Ovary (tissue), 9 donors: ENCODE results near the gene IER2. TPM values are rescaled to one million over a fixed set of nuclear protein-coding genes. Genes with fewer than 3 reads are reported as not detected.

Experiments
- DNase-seq, 5 donors: peaks; one replicate each; pipeline ENCODE4 v3.0.0-alpha.2; 2019 to 2020
- H3K27ac ChIP-seq, 2 donors: fragments of 200-600 bp; one replicate each; pipeline versions ENCODE4 v1.5.1 to v1.8.0; 2019 to 2022
- H3K27me3 ChIP-seq: fragments of 200-600 bp; one replicate; pipeline ENCODE4 v1.8.0; 2022
- H3K36me3 ChIP-seq: fragments of 200-600 bp; sonication (generic); one replicate; pipeline ENCODE4 v1.5.1; 2019
- H3K4me1 ChIP-seq: one replicate; pipeline ENCODE4 v1.8.1; 2013; ENCODE audit warnings: mild to moderate bottlenecking, moderate library complexity; ENCODE audit not compliant: insufficient read depth
- H3K4me3 ChIP-seq: fragments of 200-600 bp; sonication (generic); one replicate; pipeline ENCODE4 v1.5.1; 2017
- H3K9me3 ChIP-seq, 2 donors: fragments of 200-600 bp in 1 of 2; sonication (generic) in 1 of 2; one replicate each; pipeline versions ENCODE4 v1.5.1 to v1.8.1; 2013 to 2019; ENCODE audit warnings: mild to moderate bottlenecking in 1 of 2, moderate library complexity in 1 of 2
- EP300 ChIP-seq: sonication (generic); formaldehyde crosslinking; IDR thresholded peaks from one replicate; pipeline ENCODE4 v1.6.1; 2017; ENCODE audit warnings: antibody characterized with exemption
- POLR2A ChIP-seq: fragments of 450-650 bp; IDR thresholded peaks from one replicate; pipeline ENCODE4 v1.6.1; 2017; ENCODE audit warnings: antibody characterized with exemption, mild to moderate bottlenecking, moderate library complexity
- WGBS, 3 donors: extraction: QIAGEN DNeasy Blood & Tissue Kit in 1 of 3; methylation state at CpG; one replicate each; pipeline versions ENCODE4 v1.1.5 to v1.1.7; 2013 to 2017; 5-methylcytosine and 5-hydroxymethylcytosine counted together
- intact Hi-C, 4 donors: fragments of 100-400 bp; cut with DNase I; formaldehyde crosslinking; loops; one replicate each; pipeline versions ENCODE4 v1.11.0 to v1.15.1; 2022 to 2023
- polyA plus RNA-seq, 2 donors: library from polyadenylated mRNA; stranded (reverse); fragments of 200-250 nt in 1 of 2; fragments of 350-450 nt in 1 of 2; fragmentation: Illumina TruSeq in 1 of 2; extraction: RNeasy Lipid Tissue Mini Kit (QIAGEN cat#74804) in 1 of 2; gene quantifications; one replicate each; pipeline ENCODE4 v1.2.3, GENCODE V29; 2013 to 2014
- total RNA-seq, 7 donors: library from RNA; depleted of rRNA in 2 of 7; stranded (reverse); fragments of >200 nt in 2 of 7; fragmentation: NEBNext Ultra II Directional in 3 of 7; extraction: Animal tissue kit (Norgen Biotek cat#: 25700) in 3 of 7; gene quantifications; one replicate each; pipeline versions ENCODE4 v1.1.0 to v1.2.4, GENCODE V29; 2016 to 2023
- TF ChIP-seq, protein P1 (sequence below), 3 donors: fragments of 450-650 bp in 2 of 3; fragments of 200-600 bp in 1 of 3; IDR thresholded peaks; one replicate each; pipeline versions ENCODE4 v1.5.1 to v1.8.0; 2016 to 2022; ENCODE audit warnings: antibody characterized with exemption in 3 of 3, mild to moderate bottlenecking in 1 of 3
- donor health status: DM: no; HTN: no; CAD: no; lungs with moderate emphysema.
- donor health status: DM: no; HTN: no; CAD: no.
- donor health status: Bipolar disorder and iron deficiency.
- donor health status: DM: yes; HTN: yes; CAD: no.
- donor health status: DM: no; HTN: no; CAD: no.
- donor health status: DM: yes; HTN: yes; CAD: no.

IER2 gene
- total and polyA plus RNA-seq, 9 donors, result 47.4 to 301 (median 79.9) TPM

DNA sequence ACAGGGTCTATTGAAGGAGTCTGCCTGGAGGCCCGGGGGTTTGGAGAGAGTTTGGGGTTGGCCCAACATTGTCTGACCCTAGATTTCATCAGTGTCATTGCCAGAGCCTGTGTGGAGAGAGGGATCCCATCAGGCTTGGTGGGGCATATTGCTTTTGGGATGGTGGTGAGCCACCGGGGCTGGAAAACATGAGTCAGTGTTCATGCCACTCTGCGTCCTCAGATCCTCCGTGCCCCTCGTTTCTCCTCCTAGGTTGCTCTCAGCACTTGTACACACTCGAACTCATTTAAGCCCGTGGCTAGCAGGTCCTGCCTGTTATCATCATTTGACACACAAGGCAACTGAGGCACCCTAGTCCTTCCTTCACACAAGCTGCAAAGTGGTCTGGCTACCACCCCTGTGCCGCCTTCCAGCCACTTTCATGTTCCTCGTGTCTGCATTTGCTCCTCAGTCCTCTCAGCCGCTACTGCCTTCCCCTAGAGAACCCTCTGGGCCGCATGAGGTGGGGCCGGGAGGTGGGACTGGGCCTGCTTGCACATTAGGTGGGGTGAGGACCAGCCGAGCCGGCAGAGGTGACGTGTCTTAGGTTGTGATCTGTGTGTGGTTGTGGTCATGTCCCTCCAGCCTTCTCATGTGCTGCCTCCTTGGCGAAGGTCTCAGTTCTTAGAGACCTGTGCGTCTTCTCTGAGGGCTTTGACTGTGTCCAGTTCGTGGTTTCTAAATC is 28.5 kb upstream of the IER2 start:
- Histone ChIP-seq H3K4me3 (no peak overlapping the region), H3K4me1 (peaks cover 9% of the 10 kb centered on the region), H3K27ac (no peak overlapping the region), H3K36me3 (no peaks in the 10 kb centered on the region), H3K27me3 (no peaks in the 10 kb centered on the region), H3K9me3 (no peaks in the 10 kb centered on the region)
- intact Hi-C loops, result no loop called here
- 78 to 86% (median 83%) methylated on average over 18 of the region's 18 CpGs for WGBS, 3 donors
- no peak for DNase-seq
- no peak for TF ChIP-seq POLR2A
- TF ChIP-seq EP300, result no peak
- TF ChIP-seq, protein P1, sequence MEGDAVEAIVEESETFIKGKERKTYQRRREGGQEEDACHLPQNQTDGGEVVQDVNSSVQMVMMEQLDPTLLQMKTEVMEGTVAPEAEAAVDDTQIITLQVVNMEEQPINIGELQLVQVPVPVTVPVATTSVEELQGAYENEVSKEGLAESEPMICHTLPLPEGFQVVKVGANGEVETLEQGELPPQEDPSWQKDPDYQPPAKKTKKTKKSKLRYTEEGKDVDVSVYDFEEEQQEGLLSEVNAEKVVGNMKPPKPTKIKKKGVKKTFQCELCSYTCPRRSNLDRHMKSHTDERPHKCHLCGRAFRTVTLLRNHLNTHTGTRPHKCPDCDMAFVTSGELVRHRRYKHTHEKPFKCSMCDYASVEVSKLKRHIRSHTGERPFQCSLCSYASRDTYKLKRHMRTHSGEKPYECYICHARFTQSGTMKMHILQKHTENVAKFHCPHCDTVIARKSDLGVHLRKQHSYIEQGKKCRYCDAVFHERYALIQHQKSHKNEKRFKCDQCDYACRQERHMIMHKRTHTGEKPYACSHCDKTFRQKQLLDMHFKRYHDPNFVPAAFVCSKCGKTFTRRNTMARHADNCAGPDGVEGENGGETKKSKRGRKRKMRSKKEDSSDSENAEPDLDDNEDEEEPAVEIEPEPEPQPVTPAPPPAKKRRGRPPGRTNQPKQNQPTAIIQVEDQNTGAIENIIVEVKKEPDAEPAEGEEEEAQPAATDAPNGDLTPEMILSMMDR (IDR thresholded peaks at IDR 0.05), result no peak

DNA sequence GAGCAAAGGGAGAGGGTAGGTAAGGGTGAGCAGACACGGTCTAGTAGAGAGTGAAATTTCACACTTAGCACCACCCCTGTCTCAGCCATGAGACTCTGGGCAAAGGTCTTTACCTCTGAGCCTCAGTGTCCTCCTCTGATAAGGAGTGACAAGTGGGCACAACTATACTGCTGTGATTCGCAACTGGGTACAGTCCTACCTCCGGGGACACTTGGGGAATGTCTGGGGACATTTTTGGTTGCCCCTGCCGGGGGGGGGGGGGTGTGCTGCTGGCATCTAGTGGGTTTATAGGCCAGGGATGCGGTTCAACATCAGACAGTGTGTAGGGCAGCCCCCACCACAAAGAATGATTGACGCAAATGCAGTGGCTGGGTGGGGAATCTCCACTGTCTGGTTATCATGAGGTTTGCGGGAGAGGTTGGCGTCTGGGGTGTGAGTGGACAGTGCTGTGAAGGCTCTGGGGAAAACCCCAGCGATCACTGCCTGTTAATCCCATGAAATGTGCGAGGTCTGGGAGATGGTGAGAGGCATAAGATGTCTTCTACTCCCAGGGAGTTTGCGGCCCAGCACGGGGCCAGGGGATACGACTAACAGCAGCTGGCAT is 27.8 kb upstream of the IER2 start:
- WGBS, 3 donors, result 75 to 86% (median 82%) methylated on average over 13 of the region's 13 CpGs
- no peak overlapping the region for H3K4me3 ChIP-seq
- H3K9me3 ChIP-seq, result no peaks in the 10 kb centered on the region
- TF ChIP-seq, protein P1 (IDR thresholded peaks at IDR 0.05), result no peak
- no peak for TF ChIP-seq EP300
- TF ChIP-seq POLR2A, result no peak
- no peak overlapping the region for H3K27ac ChIP-seq
- no peaks in the 10 kb centered on the region for H3K27me3 ChIP-seq
- H3K36me3 ChIP-seq, result no peaks in the 10 kb centered on the region
- H3K4me1 ChIP-seq, result peaks cover 9% of the 10 kb centered on the region
- DNase-seq, result no peak
- intact Hi-C loops, result no loop called here

DNA sequence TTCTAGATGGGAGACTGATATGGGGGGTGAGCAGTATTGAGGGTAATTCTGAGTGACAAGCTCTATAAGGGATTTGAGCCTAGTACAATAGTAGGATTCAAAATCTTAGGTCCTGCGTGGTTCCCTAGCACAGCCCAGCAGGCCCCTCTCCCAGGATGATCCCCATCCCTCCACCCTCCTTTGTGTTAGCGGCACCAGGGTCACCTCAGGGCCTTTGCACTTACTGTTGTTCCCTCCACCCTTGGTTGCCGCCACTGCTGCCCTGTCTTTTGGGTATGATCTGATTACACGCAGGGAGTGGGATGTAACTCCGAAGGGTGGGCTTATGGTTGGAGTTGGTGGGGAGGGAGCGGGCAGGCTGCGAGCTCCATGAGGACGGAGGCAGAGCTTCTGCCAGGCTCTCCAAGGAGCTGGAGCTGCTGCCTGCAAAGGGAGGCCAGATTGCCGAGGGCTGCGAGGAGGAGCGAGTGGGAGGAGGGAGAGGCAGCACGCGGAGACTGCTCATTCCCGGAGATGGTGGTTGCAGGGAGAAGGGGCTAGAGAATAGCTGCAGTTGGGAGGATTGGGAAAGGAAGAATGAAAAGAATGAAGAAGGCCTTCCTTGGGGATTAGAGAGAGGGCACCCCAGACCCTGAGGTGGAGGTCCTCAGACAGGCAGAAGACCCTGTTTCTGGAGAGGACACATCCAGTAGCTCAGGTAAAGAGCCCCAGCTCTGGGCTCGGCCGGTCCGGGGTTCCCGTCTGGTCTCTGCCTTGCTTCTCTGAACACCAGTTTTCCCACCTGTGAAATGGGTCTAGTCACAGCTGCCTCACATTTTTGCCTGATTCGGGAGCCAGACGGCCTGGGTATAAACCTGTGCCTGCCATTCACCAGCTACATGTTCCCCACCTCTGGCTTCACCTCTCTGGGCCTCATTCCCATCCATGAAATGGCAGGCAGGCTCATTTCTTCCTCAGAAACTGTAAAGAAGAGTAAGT is 26.9 kb upstream of the IER2 start:
- Histone ChIP-seq H3K9me3 (no peaks in the 10 kb centered on the region), H3K4me3 (no peak overlapping the region), H3K4me1 (peaks cover 9% of the 10 kb centered on the region), H3K27ac (no peak overlapping the region), H3K36me3 (no peaks in the 10 kb centered on the region), H3K27me3 (no peaks in the 10 kb centered on the region)
- intact Hi-C loops, result no loop called here
- DNase-seq, result no peak
- WGBS, 3 donors, result 78 to 82% (median 82%) methylated on average over 20 of the region's 20 CpGs
- TF ChIP-seq POLR2A (no peak), EP300 (no peak)
- TF ChIP-seq, protein P1 (IDR thresholded peaks at IDR 0.05), result no peak

DNA sequence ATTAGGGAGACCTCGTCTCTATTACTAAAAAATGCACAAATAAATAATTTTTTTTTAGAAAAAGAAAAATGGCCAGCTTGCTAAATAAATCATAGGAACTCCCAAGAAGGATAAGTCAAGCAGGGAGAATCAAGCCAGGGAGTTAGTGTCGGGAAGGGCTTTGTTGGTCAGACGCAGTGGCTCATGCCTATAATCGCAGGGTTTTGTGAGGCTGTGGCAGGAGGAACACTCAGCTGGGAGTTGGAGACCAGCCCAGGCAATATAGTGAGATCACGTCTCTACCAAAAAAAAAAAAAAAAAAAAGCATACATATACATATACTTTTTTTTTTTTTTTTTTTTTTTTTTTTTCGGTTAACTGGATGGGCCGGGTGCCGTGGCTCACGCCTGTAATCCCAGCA is 23.2 kb upstream of the IER2 start:
- Histone ChIP-seq H3K4me1 (no peaks in the 10 kb centered on the region), H3K27me3 (no peaks in the 10 kb centered on the region), H3K4me3 (no peak overlapping the region), H3K36me3 (no peaks in the 10 kb centered on the region), H3K9me3 (no peaks in the 10 kb centered on the region), H3K27ac (no peak overlapping the region)
- intact Hi-C loops, result no loop called here
- WGBS, 3 donors, result 84 to 88% (median 86%) methylated on average over 9 of the region's 9 CpGs
- TF ChIP-seq POLR2A (no peak), EP300 (no peak)
- TF ChIP-seq, protein P1 (IDR thresholded peaks at IDR 0.05), result no peak
- no peak for DNase-seq
